Inferior parietal cortex (tissue), 1 donor: ENCODE results near the gene ERF.
A peak's percentile ranks its signal among the peaks of the same experiment; 100 is the strongest.

ENCODE experiments used
- DNase-seq: peaks from one replicate; pipeline ENCODE4 v3.0.0-alpha.2; 2016; ENCODE audit errors: extremely low spot score

ERF gene

GRCh38 chr19:42254850-42255765, at the start of gene ERF:
Gene ERF (minus strand): TSS chr19:42255128. CDS start chr19:42254999, 129 bp downstream.
- peak; percentile 89 for DNase-seq

- DNase-seq: no peak
Measured at GRCh38 chr19:42303876-42304275, 48.9 kb upstream of the ERF start.

GRCh38 chr19:42303101-42303464, 48.2 kb upstream of the ERF start:
- no peak for DNase-seq

GRCh38 chr19:42301646-42302203, 46.8 kb upstream of the ERF start, which contains the start of gene PRR19:
Gene PRR19 (plus strand): TSS chr19:42302132. CDS start chr19:42309585, 7,453 bp downstream.
- DNase-seq: no peak

GRCh38 chr19:42297039-42297438, 42.1 kb upstream of the ERF start:
- no peak for DNase-seq

GRCh38 chr19:42295831-42296525, 41.0 kb upstream of the ERF start:
- DNase-seq: peak; percentile 83

- DNase-seq: no peak
Measured at GRCh38 chr19:42295342-42295741, 40.4 kb upstream of the ERF start.

- DNase-seq: no peak
Measured at GRCh38 chr19:42294471-42295137, 39.7 kb upstream of the ERF start.

- no peak for DNase-seq
Measured at GRCh38 chr19:42293948-42294347, 39.0 kb upstream of the ERF start.

- no peak for DNase-seq
Measured at GRCh38 chr19:42293540-42293939, 38.6 kb upstream of the ERF start.

- DNase-seq: no peak
Measured at GRCh38 chr19:42292963-42293362, 38.0 kb upstream of the ERF start.

- DNase-seq: no peak
Measured at GRCh38 chr19:42292042-42292960, 37.4 kb upstream of the ERF start.

- DNase-seq: no peak
Measured at GRCh38 chr19:42291435-42291810, 36.5 kb upstream of the ERF start.

- no peak for DNase-seq
Measured at GRCh38 chr19:42290523-42291434, 35.9 kb upstream of the ERF start.

GRCh38 chr19:42290136-42290522, 35.2 kb upstream of the ERF start:
- DNase-seq: no peak

GRCh38 chr19:42289556-42290041, 34.7 kb upstream of the ERF start:
- DNase-seq: no peak

GRCh38 chr19:42288881-42289555, 34.1 kb upstream of the ERF start:
- DNase-seq: no peak

- DNase-seq: no peak
Measured at GRCh38 chr19:42288387-42288786, 33.5 kb upstream of the ERF start.

- DNase-seq: no peak
Measured at GRCh38 chr19:42287827-42288107, 32.8 kb upstream of the ERF start.
